ENCODE results near the gene ANGPTL7.

GRCh38 chr1:11150326-11150725 lies 38.8 kb upstream of the ANGPTL7 start:
- no peak for TF ChIP-seq POLR2AphosphoS5 (IDR thresholded peaks at IDR 0.05)
- no peak for TF ChIP-seq CTCF (IDR thresholded peaks at IDR 0.05)

Data from breast epithelium (tissue), 3 donors.